GM23338 (cell line): ENCODE measurements around the gene RPS28.

Experiments used
- CREB1 ChIP-seq: fragments of 250-450 bp; sonication (Bioruptor Pico); IDR thresholded peaks from 2 replicates; pipeline ENCODE4 v1.5.0; 2020; ENCODE audit warnings: low read depth, mild to moderate bottlenecking, moderate library complexity
- CTCF ChIP-seq, 2 experiments: fragments of 200-600 bp in 1 of 2; sonication (generic) in 1 of 2; conservative IDR thresholded peaks; 2 replicates each; pipeline versions ENCODE4 v1.5.1 to v1.6.1; 2016 to 2017; ENCODE audit warnings: antibody characterized with exemption in 2 of 2, low read depth in 2 of 2, mild to moderate bottlenecking in 2 of 2, moderate library complexity in 1 of 2
- ETS1 ChIP-seq: IDR thresholded peaks from 2 replicates; pipeline ENCODE4 v1.6.1; 2016; ENCODE audit warnings: antibody characterized with exemption
- EZH2 ChIP-seq: fragments of 200-600 bp; sonication (generic); IDR thresholded peaks from one replicate; pipeline ENCODE4 v1.8.0; 2017; ENCODE audit warnings: antibody characterized with exemption, mild to moderate bottlenecking, low read depth; ENCODE audit not compliant: unreplicated experiment
- EZH2phosphoT487 ChIP-seq: fragments of 200-600 bp; sonication (generic); IDR thresholded peaks from one replicate; pipeline ENCODE4 v1.8.1; 2018; ENCODE audit warnings: antibody characterized with exemption; ENCODE audit not compliant: unreplicated experiment
- NANOG ChIP-seq: IDR thresholded peaks from 2 replicates; pipeline ENCODE4 v1.6.1; 2016; ENCODE audit warnings: antibody characterized with exemption, borderline replicate concordance
- POLR2AphosphoS5 ChIP-seq: IDR thresholded peaks from 2 replicates; pipeline ENCODE4 v1.6.1; 2016; ENCODE audit warnings: antibody characterized with exemption, low read depth
- REST ChIP-seq: IDR thresholded peaks from one replicate; pipeline ENCODE4 v1.6.1; 2018; ENCODE audit warnings: antibody characterized with exemption; ENCODE audit not compliant: unreplicated experiment
- STAT1 ChIP-seq: IDR thresholded peaks from one replicate; pipeline ENCODE4 v1.6.1; 2016; ENCODE audit warnings: antibody characterized with exemption; ENCODE audit not compliant: unreplicated experiment

DNA sequence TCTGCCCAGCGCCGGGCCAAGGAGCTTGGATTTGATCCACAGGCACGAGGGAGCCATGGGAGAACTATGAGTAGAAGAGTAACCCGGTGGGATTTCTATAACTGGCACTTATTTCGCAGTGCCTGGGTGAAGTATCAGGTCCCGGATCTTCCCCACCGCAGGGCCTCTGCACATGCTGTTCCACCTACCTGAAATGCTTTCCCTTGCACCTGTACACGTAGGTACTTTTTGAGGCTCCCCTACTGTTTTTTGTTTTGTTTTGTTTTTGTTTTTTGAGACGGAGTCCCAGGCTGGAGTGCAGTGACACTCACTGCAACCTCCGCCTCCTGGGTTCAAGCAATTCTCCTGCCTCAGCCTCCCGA lies 22.2 kb downstream of the RPS28 start:
- TF ChIP-seq CTCF (conservative IDR thresholded peaks at IDR 0.05; ENCODE audit: low read depth in 2 of 2) (no peak), REST (no peak), NANOG (no peak), EZH2 (no peak), ETS1 (no peak), POLR2AphosphoS5 (no peak), EZH2phosphoT487 (no peak), CREB1 (CRISPR knock-in tag) (no peak), STAT1 (no peak)
